ENCODE measurements around the gene PITPNC1.

Gene PITPNC1

GRCh38 chr17:67434061-67434525 lies 57.0 kb downstream of the PITPNC1 start:
- no peak for DNase-seq (ENCODE audit: low read depth)

DNA sequence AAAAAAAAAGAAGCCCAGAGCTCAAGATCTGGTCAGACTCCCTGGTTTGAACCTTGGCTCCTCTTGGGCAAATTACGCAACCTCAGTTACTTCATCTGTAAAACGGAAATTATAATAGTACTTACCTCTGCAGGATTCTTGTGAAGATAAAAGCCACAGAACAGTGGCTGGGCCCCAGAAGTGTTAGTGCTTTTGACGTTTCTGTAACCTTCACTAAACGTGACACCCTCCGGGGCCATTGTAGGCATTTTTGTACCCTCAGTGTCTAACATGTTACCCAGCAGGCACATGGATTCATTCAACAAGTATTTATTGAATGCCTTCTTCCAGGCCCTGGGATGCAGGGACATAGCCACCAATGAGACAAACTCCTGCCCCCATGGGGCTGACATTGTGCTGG lies 58.0 kb downstream of the PITPNC1 start:
- no peak for DNase-seq (ENCODE audit: low read depth)

- DNase-seq (ENCODE audit: low read depth): no peak
Measured at GRCh38 chr17:67435786-67436185, 58.7 kb downstream of the PITPNC1 start.

- no peak for DNase-seq (ENCODE audit: low read depth)
Measured at GRCh38 chr17:67436233-67436632, 59.2 kb downstream of the PITPNC1 start.

DNA sequence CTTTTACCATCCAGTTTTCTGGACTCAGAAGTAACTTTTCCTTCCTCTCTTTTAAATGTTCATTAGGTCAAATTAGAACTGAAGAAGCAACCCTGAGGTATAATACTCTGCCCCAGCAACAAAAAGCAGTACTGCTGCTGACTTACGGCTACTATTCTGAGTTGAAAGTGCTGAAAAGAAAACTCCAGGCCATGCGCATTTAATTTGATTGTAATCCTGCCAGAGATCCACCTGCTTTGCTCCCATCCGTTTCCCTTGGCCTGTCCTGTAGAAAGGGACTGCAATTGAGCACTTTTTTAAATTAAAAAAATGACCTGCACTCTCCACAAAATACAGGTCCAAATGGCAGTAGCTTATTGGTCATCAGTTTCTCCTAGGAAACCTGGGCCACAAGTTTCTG lies 61.6 kb downstream of the PITPNC1 start:
- DNase-seq (ENCODE audit: low read depth): no peak

- no peak for DNase-seq (ENCODE audit: low read depth)
Measured at GRCh38 chr17:67439269-67439668, 62.2 kb downstream of the PITPNC1 start.

DNA sequence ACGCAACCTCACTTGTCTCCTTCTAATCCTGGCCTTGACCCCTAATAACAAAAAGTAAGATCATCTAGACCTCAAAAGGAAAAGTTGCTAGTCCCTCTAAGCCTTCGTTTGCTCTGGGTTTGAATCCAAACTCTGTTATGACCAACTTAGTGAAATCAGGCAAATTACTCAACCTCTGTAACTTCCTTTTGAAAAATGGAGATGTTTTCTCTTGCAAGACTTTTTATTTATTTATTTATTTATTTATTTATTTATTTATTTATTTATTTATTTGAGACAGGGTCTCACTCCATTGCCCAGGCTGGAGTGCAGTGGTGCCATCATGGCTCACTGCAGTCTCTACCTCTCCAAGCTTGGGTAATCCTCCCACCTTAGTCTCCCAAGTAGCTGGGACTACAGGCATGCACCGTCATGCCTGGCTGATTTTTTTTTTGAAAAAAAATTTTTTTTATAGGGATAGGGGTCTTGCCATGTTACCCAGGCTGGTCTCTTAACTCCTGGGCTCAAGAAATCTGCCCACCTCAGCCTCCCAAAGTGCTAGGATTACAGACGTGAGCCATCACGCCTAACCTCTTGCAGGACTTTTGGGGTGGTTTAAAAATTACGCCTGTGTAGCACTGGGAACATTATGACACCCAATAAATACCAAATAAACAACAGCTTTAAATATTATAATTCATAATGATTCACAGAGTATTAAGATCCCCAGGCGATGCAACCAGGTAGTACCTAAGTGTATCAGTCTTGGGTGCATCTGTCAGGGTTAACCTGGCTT lies 63.4 kb downstream of the PITPNC1 start:
- DNase-seq (ENCODE audit: low read depth): no peak

DNA sequence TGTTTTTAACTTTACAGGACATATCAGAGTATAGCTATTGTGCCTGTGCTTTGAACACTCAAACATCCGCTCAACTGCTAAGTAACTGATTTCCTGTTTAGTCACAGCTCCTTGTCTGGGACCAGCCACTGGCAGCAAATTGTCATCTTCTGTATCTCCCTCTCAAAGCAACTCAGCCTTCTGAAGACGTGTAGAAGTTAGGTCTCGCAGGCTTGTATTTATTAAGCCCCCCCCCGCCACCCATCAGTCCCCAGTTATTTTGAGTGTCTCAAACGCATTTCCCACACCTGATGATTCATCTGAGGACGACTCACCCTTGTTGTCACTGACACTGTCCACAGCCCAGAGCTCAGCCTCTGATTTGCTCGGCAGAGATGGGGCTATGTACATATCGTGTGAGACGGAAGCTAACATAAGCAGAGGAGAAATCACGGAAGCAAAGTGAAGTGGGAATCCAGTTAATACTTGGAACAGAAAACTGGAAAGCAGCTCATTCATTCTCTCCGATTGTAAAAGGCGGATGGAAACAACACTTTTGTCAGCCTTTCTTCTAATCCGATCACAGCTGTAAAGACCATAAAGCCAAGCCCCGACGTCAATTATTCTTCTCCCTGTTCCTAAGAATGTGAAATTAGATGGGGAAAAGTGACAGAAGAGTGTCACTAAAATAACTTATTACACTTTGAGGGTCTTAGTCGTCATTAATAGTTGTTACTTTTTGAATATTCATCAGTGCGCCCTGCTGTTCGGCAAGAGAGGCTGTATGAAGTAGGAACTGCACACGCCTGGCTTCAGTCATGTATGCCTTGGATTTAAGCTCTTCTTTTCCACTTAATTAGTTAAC lies 64.2 kb downstream of the PITPNC1 start:
- peak; percentile 46 for DNase-seq (ENCODE audit: low read depth)

GRCh38 chr17:67441896-67442219 lies 64.8 kb downstream of the PITPNC1 start:
- DNase-seq (ENCODE audit: low read depth): no peak

DNA sequence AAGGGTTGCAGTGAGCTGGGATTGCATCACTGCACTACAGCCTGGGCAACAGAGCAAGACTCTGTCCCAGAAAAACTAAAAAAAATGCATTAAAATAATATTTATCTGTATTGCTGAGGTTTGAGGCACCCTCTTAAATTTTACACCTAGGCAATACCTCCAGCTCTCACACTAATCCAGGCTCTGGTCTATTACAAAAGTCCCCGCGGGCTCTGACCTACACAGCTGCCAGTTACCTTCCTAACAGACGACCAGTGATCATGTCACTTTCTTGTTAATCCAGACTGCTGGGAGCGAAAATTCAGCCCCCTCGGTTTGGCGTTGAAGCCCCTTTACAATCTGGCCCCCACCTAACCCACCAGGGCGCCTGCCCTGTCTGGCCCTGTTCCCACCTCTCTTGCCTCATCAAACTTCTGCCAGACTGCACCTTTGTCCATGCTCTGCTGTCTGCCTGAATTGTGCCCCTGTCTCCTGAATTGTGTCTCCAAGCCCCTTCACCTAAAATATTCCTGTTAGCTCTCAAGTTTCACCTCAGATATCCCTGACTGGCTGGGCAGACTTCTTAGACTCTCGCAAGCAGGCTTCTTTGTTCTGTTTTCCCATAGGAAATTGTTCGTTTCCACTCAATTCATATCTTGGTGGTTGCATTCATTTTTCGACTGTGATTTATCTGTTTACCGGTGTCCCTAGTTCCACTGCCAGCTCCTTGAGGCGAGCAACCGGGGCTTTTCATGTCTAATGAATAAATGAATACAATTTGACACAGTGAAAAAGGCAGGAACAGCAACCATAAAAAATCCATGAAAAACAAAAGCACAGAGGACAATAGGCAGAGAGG lies 65.9 kb downstream of the PITPNC1 start:
- no peak for DNase-seq (ENCODE audit: low read depth)

GRCh38 chr17:67443931-67444595 lies 67.0 kb downstream of the PITPNC1 start:
- DNase-seq (ENCODE audit: low read depth): no peak

GRCh38 chr17:67448449-67448848 lies 71.4 kb downstream of the PITPNC1 start:
- no peak for DNase-seq (ENCODE audit: low read depth)

- no peak for DNase-seq (ENCODE audit: low read depth)
Measured at GRCh38 chr17:67449065-67449464, 72.0 kb downstream of the PITPNC1 start.

- no peak for DNase-seq (ENCODE audit: low read depth)
Measured at GRCh38 chr17:67449845-67450755, 73.0 kb downstream of the PITPNC1 start.

DNA sequence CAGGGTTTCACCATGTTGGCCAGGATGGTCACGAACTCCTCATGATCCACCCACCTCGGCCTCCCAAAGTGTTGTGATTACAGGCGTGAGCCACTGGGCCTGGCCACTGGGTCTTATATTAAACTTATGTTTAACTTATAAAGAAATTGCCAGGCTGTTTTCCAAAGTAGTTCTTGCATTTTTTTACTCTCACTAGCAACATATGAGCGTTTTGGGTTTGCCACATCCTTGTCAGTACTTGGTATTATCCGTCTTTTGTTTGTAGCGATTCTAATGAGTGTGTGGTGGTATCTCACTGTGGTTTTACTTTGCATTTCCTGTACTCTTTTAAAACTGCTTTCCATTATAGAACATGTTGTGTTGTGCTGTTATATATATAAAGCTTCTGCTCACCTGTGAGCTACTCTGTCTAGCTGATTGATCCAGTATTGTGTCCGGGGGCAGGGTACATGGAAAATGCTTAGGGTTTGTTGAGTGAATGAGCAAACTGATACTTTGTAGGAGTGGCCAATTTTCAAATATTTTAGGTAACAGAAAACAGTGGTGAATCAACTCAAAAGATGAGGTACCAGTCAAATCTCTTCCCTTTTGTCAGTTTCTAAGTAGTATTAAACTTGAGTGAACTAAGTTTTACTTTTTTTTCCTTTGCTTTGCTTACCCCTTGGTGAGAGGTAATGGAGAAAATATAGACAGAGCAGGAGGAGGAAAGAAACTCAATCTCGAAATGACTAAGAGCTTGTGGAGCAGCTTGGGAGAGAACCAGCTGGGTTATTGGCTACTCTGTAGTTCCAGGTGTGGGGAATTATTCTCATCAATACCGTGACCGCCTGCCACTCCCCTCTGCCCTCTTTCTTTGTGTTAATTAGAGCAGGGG lies 75.8 kb downstream of the PITPNC1 start:
- no peak for DNase-seq (ENCODE audit: low read depth)

- no peak for DNase-seq (ENCODE audit: low read depth)
Measured at GRCh38 chr17:67456103-67456502, 79.0 kb downstream of the PITPNC1 start.

- DNase-seq (ENCODE audit: low read depth): no peak
Measured at GRCh38 chr17:67456889-67457288, 79.8 kb downstream of the PITPNC1 start.

GRCh38 chr17:67458203-67458602 lies 81.1 kb downstream of the PITPNC1 start:
- DNase-seq (ENCODE audit: low read depth): no peak

- DNase-seq (ENCODE audit: low read depth): no peak
Measured at GRCh38 chr17:67459985-67460384, 82.9 kb downstream of the PITPNC1 start.

All from stimulated activated CD8-positive, alpha-beta memory T cell treated with anti-CD3 and anti-CD28 coated beads, Interleukin-15, amount 100 ng/mL, for 1 hour (primary cell).